Smooth muscle cell of the brain vasculature (primary cell): ENCODE data around the gene MPV17.
"Not testable (repeated sequence)": the region's sequence is repeated elsewhere in the genome, so short reads cannot be mapped to it uniquely, and the experiment has no call there.

Experiments
- DNase-seq: peaks from one replicate; pipeline ENCODE4 v3.0.0-alpha.2; 2012; ENCODE audit warnings: low read depth, low spot score

Gene MPV17

GRCh38 chr2:27322766-27323595 lies at the start of gene MPV17:
Gene MPV17 (minus strand): TSS chr2:27323097. CDS start chr2:27322517, 580 bp downstream.
- peak; percentile 72 for DNase-seq

GRCh38 chr2:27370816-27371620 lies 48.1 kb upstream of the MPV17 start:
- DNase-seq: no peak

DNA sequence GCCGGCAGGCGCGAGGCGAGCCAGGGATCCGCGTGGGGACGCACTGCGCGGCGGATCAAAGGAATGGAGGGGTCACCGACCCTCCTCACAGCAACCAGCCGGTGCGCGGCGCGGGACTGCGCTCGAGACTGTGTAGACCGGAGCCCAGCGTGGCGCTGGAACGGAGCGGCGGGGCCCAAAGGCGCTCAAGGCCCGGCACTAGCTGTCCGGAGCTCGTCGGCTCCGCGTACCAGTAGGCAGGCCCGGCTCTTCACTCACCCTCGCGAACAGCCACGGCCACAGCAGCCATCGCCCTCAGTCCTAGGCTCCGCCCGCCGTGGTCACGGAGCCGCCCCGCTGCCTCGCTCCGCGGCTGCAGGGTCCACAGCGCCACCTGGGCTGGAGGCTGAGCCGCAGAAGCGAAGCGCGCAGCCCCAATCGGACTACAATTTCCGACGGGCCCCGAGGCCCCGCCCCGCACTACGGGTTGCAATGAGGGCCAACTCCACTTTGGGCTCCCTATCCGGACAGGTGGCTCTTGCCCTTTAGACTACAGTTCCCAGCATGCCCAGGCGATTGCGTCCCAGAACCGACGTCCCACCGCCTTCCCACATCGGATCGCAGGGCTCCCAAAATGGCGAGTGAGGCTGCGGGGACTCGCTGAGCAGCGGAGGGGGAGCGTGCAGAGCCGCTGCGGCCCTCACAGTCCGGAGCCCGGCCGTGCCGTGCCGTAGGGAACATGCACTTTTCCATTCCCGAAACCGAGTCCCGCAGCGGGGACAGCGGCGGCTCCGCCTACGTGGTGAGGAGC lies 47.3 kb upstream of the MPV17 start, which contains the start of the genes EIF2B4 and SNX17:
Gene EIF2B4 (minus strand): TSS at position 313 of the 790 bp plus-strand sequence. CDS start 24 bp downstream, at position 289.
Gene SNX17 (plus strand): TSS at position 591 of the 790 bp plus-strand sequence. CDS start 128 bp downstream, at position 719.
- peak; percentile 98 for DNase-seq

DNA sequence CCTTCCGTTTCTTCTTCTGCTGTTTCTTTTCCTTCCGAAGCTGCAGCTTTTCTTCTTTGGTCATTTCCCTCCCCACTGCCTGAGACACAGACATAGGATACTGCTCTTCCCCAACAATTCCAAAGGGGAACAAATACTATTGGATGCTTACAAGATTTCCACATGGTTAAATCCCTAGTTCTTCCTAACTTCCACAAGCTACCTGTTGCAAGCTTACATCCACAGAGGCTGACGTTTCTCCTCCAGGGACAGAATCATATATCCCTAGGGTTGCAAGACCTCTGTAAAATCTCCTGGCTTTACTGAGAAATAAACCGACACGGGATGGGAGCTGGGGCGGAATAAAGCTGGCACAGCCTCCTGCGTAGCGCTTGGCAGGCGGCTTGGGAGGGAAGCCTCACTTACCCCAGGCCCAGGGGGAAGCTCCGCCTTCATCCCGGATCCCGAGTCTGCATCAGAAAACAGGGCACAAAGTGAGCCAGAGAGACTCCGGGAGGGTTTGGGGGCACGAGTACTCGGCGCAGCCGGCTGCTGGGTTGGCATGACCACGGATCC lies 46.7 kb upstream of the MPV17 start:
- DNase-seq: no peak

DNA sequence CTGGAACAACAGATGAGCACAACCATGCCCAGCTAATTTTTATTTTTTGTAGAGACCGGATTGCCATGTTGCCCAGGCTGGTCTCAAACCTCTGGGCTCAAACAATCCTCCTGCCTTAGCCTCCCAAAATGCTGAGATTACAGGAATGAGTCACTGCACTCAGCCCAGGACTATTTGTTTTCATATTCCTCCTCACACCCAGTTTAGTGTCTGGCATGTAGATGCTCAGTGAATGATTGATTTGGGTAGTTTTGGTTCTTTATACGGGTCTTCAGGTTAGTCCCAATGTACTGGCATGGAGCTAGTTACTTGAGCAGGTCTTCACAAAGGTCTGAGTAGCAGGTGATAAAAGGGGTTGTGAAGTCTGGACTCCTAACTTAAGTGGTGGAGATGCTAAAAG lies 41.0 kb upstream of the MPV17 start:
- no peak for DNase-seq

GRCh38 chr2:27362678-27363420 lies 40.0 kb upstream of the MPV17 start:
- DNase-seq: no peak

DNA sequence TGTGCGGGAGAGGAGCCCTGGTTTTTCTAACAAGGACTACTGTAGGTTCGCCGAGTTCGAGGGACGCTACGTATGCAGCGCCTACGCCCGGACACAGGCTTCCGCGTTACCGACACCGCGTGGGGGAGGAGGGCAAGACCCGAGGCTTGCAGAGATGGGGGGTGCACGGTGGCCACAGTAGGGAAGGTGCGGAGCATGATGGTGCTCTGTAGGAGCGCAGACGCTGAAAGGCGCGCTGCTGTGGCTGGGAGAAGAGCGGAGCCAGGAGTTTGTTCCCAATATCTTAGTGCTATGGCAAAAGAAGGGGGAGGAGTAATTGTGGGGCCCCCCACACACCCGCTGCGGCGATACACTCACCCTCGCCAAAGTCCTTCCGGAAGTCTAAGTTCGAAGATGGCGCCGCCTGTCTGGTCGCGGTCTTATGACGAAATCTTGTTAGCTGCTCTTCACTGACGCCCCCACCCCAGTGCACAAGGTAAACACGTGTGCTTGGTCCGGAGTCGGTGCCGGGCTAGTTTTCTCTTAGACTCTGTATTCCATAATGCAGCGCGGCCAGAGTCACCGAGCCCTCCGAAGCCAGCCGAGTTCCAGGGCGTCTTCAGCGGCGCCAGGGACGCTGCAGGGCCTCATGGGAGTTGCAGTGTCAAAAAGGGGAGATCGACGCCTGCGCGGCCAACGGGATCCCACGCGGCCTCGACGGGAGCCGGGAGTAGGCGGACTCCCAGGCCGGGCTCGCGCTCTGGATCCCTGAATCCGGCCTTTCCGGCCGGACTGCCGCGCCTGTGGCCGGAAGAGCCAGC lies 33.7 kb upstream of the MPV17 start, which contains the start of gene GTF3C2:
Gene GTF3C2 (minus strand): TSS at position 383 of the 800 bp plus-strand sequence. CDS start 13,210 bp downstream, outside the sequence.
- peak; percentile 95 for DNase-seq

DNA sequence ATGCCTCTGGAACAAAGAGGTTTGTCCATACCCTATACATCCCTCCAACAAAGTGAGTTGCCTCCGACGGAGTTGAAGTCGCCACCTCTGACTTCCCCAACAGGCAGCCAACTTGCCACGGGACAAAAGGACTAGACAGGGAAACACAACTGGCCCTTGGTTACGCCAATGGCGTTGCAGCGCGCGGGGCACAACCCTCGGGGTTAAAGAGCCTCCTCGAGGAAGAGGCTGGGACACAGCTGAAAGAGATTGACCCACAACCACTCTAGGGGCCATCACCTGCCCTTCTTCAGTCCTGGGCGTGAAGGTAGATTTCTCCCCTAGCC lies 33.1 kb upstream of the MPV17 start:
- no peak for DNase-seq

- no peak for DNase-seq
Observed at GRCh38 chr2:27354597-27354927, 31.7 kb upstream of the MPV17 start.

DNA sequence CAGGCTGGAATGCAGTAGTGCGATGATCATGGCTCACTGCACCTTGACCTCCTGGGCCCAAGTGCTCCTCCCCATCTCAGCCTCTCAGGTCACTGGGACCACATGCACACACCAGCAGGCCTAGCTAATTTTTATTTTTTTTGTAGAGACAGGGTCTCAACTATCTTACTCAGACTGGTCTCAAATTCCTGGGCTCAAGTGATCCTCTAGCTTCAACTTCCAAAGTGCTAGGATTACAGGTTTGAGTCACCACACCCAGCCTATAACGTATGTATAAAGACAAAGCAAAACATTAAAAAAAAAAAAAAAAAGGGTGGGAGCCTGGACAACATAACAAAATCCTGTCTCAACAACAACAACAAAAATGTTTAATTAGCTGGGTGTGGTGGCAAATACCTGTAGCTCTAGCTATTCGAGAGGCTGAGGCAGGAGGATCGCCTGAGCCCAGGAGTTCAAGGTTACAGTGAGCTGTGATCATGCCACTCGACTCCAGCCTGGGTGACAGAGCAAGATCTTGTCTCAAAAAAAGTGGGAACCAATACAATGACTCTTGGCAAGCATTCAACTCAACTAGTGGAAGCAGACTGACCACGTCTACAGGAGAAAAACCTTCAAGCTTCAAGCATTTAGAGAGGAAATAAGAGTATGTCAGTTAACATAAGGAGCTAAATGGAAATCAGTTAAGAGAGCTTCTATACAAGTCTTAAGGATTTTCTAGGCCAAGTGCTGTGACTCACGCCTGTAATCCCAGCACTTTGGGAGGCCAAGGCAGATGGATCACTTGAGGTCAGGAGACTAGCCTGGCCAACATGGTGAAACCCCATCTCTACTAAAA lies 31.1 kb upstream of the MPV17 start:
- DNase-seq: no peak

DNA sequence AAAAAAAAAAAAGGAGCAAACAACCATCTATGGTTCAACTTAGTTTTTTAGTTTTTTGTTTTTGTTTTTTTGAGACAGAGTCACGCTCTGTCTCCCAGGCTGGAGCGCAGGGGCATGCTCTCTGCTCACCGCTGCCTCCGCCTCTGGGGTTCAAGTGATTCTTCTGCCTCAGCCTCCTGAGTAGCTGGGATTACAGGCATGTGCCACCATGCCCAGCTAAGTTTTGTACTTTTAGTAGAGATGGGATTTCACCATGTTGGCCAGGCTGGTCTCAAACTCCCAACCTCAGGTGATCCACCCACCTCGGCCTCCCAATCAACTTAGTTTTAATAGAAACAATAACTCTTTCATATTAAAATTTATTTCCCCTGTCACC lies 30.5 kb upstream of the MPV17 start:
- DNase-seq: not testable (repeated sequence)

DNA sequence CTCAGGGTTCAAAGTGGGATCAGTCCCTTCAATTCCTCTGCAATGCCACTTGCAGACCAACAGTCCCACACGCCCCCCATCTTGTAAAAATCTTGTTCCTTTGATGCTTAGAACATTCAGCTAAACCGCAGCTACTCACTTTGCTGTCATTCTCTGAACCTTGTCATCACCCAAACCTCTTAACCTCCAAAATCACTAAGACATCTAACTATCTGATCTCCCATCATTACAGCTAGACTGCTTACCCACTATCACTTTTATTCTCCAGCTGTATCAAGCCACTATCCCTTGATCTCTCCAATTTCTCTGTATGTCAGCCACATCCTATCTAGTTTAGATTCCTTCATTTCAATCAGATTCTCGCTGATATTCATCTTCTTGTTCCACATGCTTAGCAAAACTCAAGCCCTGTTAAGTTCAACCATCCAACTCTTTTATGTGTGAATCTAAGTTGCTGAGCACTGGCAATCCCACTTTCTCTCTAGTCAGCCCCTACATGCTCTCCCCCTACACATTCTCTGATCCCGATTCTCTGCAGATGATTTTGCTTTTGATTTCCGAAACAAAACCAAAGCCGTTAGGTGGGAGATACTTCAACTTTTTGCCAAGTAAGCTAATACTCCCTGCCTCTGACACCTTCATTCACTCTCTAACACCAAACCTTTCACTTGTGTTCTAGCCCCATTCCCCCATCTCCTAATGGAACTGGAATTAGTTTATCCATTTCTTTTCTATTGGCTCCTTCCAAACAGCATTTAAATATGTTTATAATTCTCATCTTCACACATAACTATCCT lies 29.1 kb upstream of the MPV17 start:
- no peak for DNase-seq

DNA sequence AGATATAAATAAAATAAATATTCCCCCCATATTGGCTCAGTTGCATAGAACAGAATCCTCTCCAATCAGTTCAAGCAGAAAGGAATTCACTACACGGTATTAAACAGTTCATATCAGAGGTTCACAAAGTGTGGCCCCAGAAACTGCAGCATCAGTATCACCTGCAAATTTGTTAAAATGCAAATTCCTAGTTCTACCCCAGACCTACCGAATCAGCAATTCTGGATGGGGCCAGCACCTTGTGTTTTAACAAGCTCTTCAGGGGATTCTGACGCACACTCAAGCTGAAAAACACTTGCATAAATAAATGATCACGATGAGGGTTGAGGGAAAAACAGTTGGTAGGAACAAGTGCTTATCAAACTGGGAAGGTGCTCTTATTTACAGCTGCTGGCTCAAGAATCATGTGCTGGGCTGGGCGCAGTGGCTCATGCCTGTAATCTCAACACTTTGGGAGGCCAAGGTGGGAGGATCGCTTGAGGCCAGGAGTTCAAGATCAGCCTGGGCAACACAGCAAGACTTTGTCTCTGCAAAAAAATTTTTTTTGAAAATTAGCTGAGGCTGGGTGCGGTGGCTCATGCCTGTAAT lies 27.3 kb upstream of the MPV17 start:
- DNase-seq: no peak

DNA sequence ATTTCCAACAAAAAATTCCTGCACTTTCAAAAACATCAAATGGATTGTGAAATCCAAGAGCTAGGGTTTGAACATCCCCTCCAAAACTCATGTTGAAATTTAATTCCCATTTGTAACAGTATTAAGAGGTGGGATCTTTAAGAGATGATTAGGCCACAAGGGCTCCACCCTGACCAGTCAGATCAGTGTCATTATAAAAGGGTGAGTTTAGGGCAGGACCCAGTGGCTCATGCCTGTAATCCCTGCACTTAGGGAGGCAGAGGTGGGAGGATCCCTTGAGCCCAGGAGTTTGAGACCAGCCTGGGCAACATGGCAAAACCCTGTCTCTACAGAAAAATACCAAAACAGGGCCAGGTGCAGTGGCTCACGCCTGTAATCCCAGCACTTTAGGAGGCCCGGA lies 24.7 kb upstream of the MPV17 start:
- DNase-seq: no peak

GRCh38 chr2:27336173-27336572 lies 13.3 kb upstream of the MPV17 start:
- no peak for DNase-seq

GRCh38 chr2:27335311-27335710 lies 12.4 kb upstream of the MPV17 start:
- DNase-seq: no peak

DNA sequence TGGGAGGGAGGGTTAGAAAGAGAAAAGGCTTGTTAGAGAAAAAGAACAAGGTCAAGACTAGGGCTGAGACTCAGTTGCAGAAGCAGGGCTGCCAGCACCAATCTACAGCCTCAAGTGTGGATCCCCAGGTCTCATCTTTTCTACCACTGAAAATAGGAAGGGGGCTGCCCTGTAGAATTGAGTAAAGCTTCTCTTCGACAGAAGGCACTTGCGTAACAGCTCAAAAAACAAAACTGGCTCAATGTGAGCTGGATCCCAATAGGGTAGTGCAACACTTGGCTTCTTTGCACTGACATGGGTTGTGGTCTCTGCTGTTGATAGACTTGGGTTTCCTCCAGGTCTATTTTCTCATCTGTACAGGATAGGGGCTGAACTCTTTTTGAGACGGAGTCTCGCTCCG lies 1.8 kb upstream of the MPV17 start:
- DNase-seq: no peak
